NB4 (cell line): ENCODE results near the gene UBE2Q2.

Experiments used
- DNase-seq: peaks from one replicate; pipeline ENCODE4 v3.0.0; 2010; ENCODE audit warnings: low read depth
- H3K4me3 ChIP-seq: one replicate; pipeline ENCODE4 v1.5.1; 2011; ENCODE audit warnings: mild to moderate bottlenecking, low read depth, low read length, moderate library complexity
- MYC ChIP-seq: IDR thresholded peaks from 2 replicates; pipeline ENCODE4 v1.6.1; 2011; ENCODE audit warnings: low read depth, low read length
- POLR2A ChIP-seq: IDR thresholded peaks from 2 replicates; pipeline ENCODE4 v1.6.1; 2011; ENCODE audit warnings: mild to moderate bottlenecking; ENCODE audit not compliant: insufficient read length; ENCODE audit errors: extremely low read depth
- TF ChIP-seq, protein P1 (sequence below): IDR thresholded peaks from one replicate; pipeline ENCODE4 v1.5.1; 2012; ENCODE audit warnings: low read depth, low read length
- TF ChIP-seq, protein P2 (sequence below): IDR thresholded peaks from 2 replicates; pipeline ENCODE4 v1.6.1; 2011; ENCODE audit warnings: low read depth, low read length

Gene UBE2Q2

DNA sequence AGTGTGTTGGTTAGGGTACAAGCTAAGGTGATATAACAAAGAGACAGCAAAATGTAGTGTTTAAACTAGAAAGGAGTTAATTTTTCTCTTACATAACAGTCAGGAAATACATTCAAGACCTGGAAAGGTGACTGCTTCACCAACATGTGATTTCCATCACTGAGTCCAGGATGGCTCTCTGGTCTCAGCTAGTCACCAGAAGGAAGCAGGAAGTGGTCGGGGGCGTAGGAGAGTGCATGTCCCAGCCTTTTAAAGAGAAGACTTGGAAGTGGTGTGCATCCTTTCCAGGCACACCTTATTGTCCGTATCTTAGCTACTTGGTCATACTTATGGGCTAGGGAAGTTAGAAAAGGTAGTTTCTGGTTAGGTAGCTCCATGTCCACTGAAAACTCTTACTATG lies 11.1 kb upstream of the UBE2Q2 start:
- TF ChIP-seq POLR2A (no peak), MYC (no peak)
- TF ChIP-seq, protein P1, sequence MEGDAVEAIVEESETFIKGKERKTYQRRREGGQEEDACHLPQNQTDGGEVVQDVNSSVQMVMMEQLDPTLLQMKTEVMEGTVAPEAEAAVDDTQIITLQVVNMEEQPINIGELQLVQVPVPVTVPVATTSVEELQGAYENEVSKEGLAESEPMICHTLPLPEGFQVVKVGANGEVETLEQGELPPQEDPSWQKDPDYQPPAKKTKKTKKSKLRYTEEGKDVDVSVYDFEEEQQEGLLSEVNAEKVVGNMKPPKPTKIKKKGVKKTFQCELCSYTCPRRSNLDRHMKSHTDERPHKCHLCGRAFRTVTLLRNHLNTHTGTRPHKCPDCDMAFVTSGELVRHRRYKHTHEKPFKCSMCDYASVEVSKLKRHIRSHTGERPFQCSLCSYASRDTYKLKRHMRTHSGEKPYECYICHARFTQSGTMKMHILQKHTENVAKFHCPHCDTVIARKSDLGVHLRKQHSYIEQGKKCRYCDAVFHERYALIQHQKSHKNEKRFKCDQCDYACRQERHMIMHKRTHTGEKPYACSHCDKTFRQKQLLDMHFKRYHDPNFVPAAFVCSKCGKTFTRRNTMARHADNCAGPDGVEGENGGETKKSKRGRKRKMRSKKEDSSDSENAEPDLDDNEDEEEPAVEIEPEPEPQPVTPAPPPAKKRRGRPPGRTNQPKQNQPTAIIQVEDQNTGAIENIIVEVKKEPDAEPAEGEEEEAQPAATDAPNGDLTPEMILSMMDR = no peak
- TF ChIP-seq, protein P2, sequence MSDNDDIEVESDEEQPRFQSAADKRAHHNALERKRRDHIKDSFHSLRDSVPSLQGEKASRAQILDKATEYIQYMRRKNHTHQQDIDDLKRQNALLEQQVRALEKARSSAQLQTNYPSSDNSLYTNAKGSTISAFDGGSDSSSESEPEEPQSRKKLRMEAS = no peak
- no peak for DNase-seq
- no peak overlapping the region for H3K4me3 ChIP-seq

DNA sequence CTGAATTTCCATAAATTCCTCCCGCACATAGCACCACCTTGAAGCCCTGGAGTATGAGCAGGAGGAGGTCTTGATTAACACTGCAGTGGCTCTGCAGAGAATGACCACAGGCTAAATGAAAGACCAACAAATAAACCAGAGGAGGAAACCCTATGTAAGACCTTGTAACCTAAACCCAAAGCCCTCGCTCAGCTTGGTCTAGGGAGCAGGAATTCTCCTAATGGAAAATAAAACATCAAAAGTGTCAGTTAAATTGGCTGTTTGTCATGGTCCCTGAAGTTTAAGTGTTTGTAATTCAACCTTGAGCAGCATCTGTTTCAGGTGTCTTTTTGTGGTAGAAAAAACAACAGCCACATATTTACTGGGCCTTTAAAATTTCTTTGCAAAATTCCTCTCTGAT lies 9.2 kb upstream of the UBE2Q2 start:
- H3K4me3 ChIP-seq = no peak overlapping the region
- TF ChIP-seq, protein P1 = no peak
- TF ChIP-seq POLR2A = no peak
- no peak for TF ChIP-seq MYC
- TF ChIP-seq, protein P2 = no peak
- no peak for DNase-seq

DNA sequence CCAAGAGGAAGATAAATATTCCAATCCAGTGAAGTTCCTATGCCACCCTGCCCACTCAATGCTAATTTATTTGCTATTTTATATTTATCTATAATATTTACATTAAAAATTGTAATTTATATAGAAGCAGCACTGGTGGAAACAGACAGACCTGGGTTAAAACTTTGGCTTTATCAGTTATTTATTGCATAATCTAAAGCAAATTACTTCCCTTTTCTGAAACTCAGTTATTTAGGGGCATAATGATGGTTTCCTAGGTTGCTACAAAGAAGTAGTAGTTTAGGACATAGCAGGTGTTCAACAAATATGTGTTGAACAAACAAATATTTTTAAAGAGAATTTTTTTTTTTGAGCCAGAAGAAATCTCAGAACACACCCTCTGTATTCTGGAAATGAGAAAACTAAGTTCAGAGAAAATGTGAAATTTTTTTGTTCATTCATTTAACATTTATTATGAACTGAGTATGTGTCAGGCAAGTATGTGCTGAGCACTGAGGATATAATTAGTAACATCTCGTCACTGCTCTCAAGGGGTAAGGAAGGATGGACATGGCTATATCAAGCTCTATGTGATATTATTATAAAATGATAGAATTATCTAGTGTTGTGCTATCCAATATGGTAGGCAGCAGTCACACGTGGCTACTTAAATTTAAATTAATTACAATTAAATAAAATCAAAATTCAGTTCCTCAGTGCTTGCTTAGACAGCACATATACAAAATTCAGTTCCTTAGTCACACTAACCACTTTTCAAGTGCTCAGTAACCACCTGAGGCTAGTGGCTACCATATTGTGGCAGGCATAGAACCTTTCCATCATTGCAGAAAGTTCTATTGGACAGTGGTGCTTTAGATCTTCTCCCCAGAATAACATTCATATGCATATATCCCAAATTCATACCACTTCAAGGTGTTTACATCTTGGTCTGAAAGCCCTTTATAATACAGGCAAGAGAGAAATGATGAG lies 7.0 kb upstream of the UBE2Q2 start:
- TF ChIP-seq, protein P1 = no peak
- TF ChIP-seq, protein P2 = no peak
- TF ChIP-seq MYC (no peak), POLR2A (no peak)
- DNase-seq = peak; percentile 66
- peak overlapping the region; percentile 16 for H3K4me3 ChIP-seq

DNA sequence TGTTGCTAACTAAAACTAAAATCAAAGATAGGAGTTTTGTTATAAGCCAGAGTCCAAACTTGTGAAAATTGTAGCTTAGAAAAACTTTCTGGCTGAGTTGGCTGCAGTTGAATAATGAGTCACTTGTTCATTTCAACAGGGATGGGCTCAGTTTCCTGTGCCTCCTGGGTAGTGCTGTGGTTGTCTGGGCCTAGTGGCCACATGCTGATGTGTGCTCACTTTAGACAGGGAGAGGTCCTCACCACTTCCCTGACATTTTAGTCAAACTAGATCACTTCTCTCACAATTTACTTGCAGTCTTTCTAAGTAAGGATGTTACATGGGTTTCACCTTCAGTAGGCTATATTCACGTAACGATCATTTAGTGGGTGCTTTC lies 6.3 kb upstream of the UBE2Q2 start:
- TF ChIP-seq MYC = peak; percentile 96
- TF ChIP-seq, protein P2 = peak; percentile 93
- peak; percentile 18 for TF ChIP-seq POLR2A
- TF ChIP-seq, protein P1 = no peak
- peak; percentile 96 for DNase-seq
- peak overlapping the region; percentile 16 for H3K4me3 ChIP-seq

DNA sequence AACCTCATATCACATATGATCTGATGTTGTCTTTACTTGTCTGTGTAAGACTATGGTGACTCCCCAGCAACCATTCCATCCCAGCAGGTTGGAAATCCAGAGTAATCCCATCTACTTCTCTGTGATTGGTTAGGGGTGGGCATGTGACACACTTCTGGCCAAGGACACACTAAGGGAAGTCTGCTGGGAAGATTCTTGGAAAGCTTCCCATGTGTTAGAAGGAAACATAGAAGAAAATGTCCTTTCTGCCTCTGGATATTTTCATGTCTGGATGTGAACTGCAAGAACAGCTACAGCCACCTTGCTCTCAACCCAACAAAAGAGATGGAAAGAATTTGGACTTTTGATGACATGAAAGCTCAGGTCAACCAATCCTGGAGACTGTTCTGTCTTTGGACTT lies 2.6 kb upstream of the UBE2Q2 start:
- no peak overlapping the region for H3K4me3 ChIP-seq
- DNase-seq = no peak
- TF ChIP-seq POLR2A (no peak), MYC (no peak)
- TF ChIP-seq, protein P2 = no peak
- TF ChIP-seq, protein P1 = no peak
